CD4-positive, alpha-beta T cell (primary cell): ENCODE data around the gene ZNRF3. TPM values are rescaled to one million over a fixed set of nuclear protein-coding genes. Genes with fewer than 3 reads are reported as not detected.
"Not testable (repeated sequence)": the region's sequence is repeated elsewhere in the genome, so short reads cannot be mapped to it uniquely, and the experiment has no call there.

ENCODE experiments used
- ATAC-seq: fragments of 200-7000 bp; cut with Tn5 transposase; one replicate; pipeline ENCODE4 v1.10.0; 2022; ENCODE audit warnings: mild to moderate bottlenecking; ENCODE audit not compliant: poor library complexity
- CTCF ChIA-PET: fragments of 350-600 bp; sonication (Branson Sonifier 250); formaldehyde crosslinking; loops from one replicate; lab custom pipeline; 2021; ENCODE audit warnings: antibody characterized with exemption, inconsistent platforms; lab: Charles Lee
- POLR2A ChIA-PET: fragments of 350-600 bp; sonication (Branson Sonifier 250); formaldehyde crosslinking; loops from one replicate; lab custom pipeline; 2021; ENCODE audit warnings: antibody characterized with exemption, inconsistent platforms; lab: Charles Lee
- DNase-seq, 14 experiments: peaks; one replicate each; pipeline ENCODE4 v3.0.0-alpha.2; 2013 to 2020; ENCODE audit warnings: mixed read lengths in 2 of 14
- H3K27ac ChIP-seq, 2 donors: one replicate each; pipeline versions ENCODE4 v1.5.1 to v1.7.0; 2013; ENCODE audit warnings: low read length in 2 of 2, low read depth in 1 of 2, mild to moderate bottlenecking in 1 of 2
- H3K27me3 ChIP-seq, 2 experiments: 1 replicate in 1 of 2; 2 replicates in 1 of 2; pipeline versions ENCODE4 v1.6.1 to v1.7.0; 2013; ENCODE audit warnings: low read length in 2 of 2, control low read depth in 1 of 2, mild to moderate bottlenecking in 1 of 2, moderate library complexity in 1 of 2; ENCODE audit not compliant: insufficient read depth in 2 of 2, control insufficient read depth in 1 of 2
- H3K36me3 ChIP-seq: one replicate; pipeline ENCODE4 v1.6.1; 2013; ENCODE audit warnings: low read length, control low read depth; ENCODE audit not compliant: insufficient read depth
- H3K4me1 ChIP-seq: one replicate; pipeline ENCODE4 v1.6.1; 2013; ENCODE audit warnings: low read length, control low read depth; ENCODE audit not compliant: insufficient read depth
- H3K4me3 ChIP-seq: one replicate; pipeline ENCODE4 v1.5.1; 2013; ENCODE audit warnings: mild to moderate bottlenecking, low read length, moderate library complexity
- H3K9me3 ChIP-seq, 2 experiments: 1 replicate in 1 of 2; 2 replicates in 1 of 2; pipeline versions ENCODE4 v1.6.1 to v1.7.0; 2013; ENCODE audit warnings: low read length in 2 of 2, mild to moderate bottlenecking in 2 of 2, control low read depth in 1 of 2, moderate library complexity in 1 of 2; ENCODE audit not compliant: control insufficient read depth in 1 of 2, insufficient read depth in 1 of 2
- H3K27ac Mint-ChIP-seq: one replicate; pipeline ENCODE4 v1.8.0; 2020; ENCODE audit warnings: mixed read lengths
- H3K27me3 Mint-ChIP-seq: one replicate; pipeline ENCODE4 v1.8.0; 2021; ENCODE audit warnings: mixed read lengths
- H3K36me3 Mint-ChIP-seq: one replicate; pipeline ENCODE4 v1.8.0; 2021; ENCODE audit warnings: low read depth, mixed read lengths
- H3K4me1 Mint-ChIP-seq: one replicate; pipeline ENCODE4 v1.8.0; 2021; ENCODE audit warnings: low read depth, mixed read lengths
- H3K4me3 Mint-ChIP-seq: one replicate; pipeline ENCODE4 v1.8.0; 2020; ENCODE audit warnings: mild to moderate bottlenecking, mixed read lengths
- H3K9me3 Mint-ChIP-seq: one replicate; pipeline ENCODE4 v1.8.0; 2020; ENCODE audit warnings: mixed read lengths
- CTCF ChIP-seq: fragments of 200-600 bp; IDR thresholded peaks from one replicate; pipeline ENCODE4 v1.8.0; 2022; ENCODE audit warnings: antibody characterized with exemption, mild to moderate bottlenecking
- intact Hi-C, 2 experiments: fragments of 100-400 bp; cut with DNase I in 1 of 2; cut with micrococcal nuclease in 1 of 2; formaldehyde crosslinking; loops; one replicate each; pipeline versions ENCODE4 v1.15.1 to v1.9.0; 2023 to 2025; cut with DNase I, micrococcal nuclease
- total RNA-seq, 174 experiments: library from RNA in 2 of 174; stranded (reverse) in 2 of 174; gene quantifications; one replicate each; pipeline ENCODE4 v1.2.3 and lab custom pipeline; 2021 to 2026

The ZNRF3 gene
- total RNA-seq, 2 experiments from 2014 or later = 0.38 to 0.61 TPM

DNA sequence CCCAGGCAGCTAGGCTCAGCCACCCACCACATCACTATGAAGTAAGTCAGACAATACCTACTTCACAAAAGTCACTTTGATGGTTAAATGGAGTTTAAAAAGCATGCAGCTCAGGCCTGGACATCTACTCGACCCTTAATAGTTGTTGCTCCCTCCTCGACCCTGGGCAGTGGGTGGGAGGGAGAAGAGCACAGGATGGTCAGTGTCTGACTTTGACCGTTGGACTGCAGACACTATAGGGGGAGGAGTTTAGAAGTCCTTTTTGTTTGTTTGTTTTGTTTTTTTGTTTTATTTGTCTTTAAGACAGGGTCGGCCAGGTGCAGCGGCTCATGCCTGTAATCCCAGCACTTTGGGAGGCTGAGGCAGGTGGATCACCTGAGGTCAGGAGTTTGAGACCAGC is 44.4 kb upstream of the ZNRF3 start:
- CTCF ChIA-PET = interaction anchor here (1.4 kb wide), 1 partner anchor 10 kb away, joined by 5 read pairs; no protein-coding TSS in a partner anchor
- intact Hi-C loops = loop anchor here in 1 of 2 experiments (10.0 kb wide), 1 partner anchor 814 kb away; no protein-coding TSS in a partner anchor
- H3K27ac Mint-ChIP-seq = no peak overlapping the region
- ATAC-seq = no peak
- no peaks in the 10 kb centered on the region for H3K9me3 Mint-ChIP-seq
- no peak for TF ChIP-seq CTCF
- Histone ChIP-seq H3K27me3 (no peaks in the 10 kb centered on the region), H3K4me3 (no peak overlapping the region), H3K36me3 (no peaks in the 10 kb centered on the region), H3K4me1 (no peaks in the 10 kb centered on the region), H3K27ac (no peak overlapping the region), H3K9me3 (no peaks in the 10 kb centered on the region)
- no peaks in the 10 kb centered on the region for H3K27me3 Mint-ChIP-seq
- peaks cover 3% of the 10 kb centered on the region for H3K36me3 Mint-ChIP-seq
- no peak overlapping the region for H3K4me3 Mint-ChIP-seq
- DNase-seq = no peak
- POLR2A ChIA-PET = interaction anchor here (0.6 kb wide), 1 partner anchor 234 kb away, joined by 5 read pairs; no protein-coding TSS in a partner anchor
- no peaks in the 10 kb centered on the region for H3K4me1 Mint-ChIP-seq

DNA sequence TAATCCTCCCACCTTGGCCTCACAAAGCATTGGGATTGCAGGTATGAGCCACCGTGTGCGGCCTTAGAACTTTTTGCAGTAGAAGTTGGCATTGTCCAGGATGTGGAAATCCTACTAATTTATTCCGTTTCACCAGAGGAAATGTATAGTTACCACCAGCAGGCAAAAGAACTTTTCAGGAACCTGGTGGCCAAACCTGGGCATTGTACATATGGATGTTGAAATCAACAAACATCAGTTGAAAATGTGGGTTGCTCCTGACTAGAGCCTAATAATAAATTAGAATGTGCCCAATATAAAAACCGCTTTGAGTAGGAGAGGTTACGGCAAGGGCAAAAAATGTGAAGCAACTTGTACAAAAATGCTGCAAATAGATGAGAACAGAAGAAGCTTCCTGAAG is 42.3 kb upstream of the ZNRF3 start:
- no peak for TF ChIP-seq CTCF
- ChIA-PET CTCF (no interaction called here), POLR2A (no interaction called here)
- H3K27me3 Mint-ChIP-seq = no peaks in the 10 kb centered on the region
- Histone ChIP-seq H3K4me3 (no peak overlapping the region), H3K27ac (no peak overlapping the region), H3K9me3 (peaks cover under 1% of the 10 kb centered on the region in 2 experiments), H3K36me3 (no peaks in the 10 kb centered on the region), H3K27me3 (no peaks in the 10 kb centered on the region), H3K4me1 (no peaks in the 10 kb centered on the region)
- DNase-seq (no peak), ATAC-seq (no peak)
- no peaks in the 10 kb centered on the region for H3K4me1 Mint-ChIP-seq
- H3K4me3 Mint-ChIP-seq = no peak overlapping the region
- intact Hi-C loops = no loop called here
- H3K27ac Mint-ChIP-seq = no peak overlapping the region
- no peaks in the 10 kb centered on the region for H3K36me3 Mint-ChIP-seq
- H3K9me3 Mint-ChIP-seq = no peaks in the 10 kb centered on the region

GRCh38 chr22:28843633-28844032 is 39.7 kb upstream of the ZNRF3 start:
- no peak overlapping the region for H3K4me3 ChIP-seq
- DNase-seq = no peak
- H3K4me1 ChIP-seq = no peaks in the 10 kb centered on the region
- H3K36me3 Mint-ChIP-seq = no peaks in the 10 kb centered on the region
- peaks cover 13 to 20% of the 10 kb centered on the region in 2 experiments for H3K9me3 ChIP-seq
- CTCF ChIA-PET = no interaction called here
- H3K36me3 ChIP-seq = no peaks in the 10 kb centered on the region
- no peak for TF ChIP-seq CTCF
- POLR2A ChIA-PET = no interaction called here
- no peaks in the 10 kb centered on the region for H3K4me1 Mint-ChIP-seq
- intact Hi-C loops = no loop called here
- H3K27me3 Mint-ChIP-seq = no peaks in the 10 kb centered on the region
- no peak overlapping the region for H3K4me3 Mint-ChIP-seq
- H3K27me3 ChIP-seq = no peaks in the 10 kb centered on the region
- peaks cover 6% of the 10 kb centered on the region for H3K9me3 Mint-ChIP-seq
- no peak for ATAC-seq
- no peak overlapping the region for H3K27ac ChIP-seq
- H3K27ac Mint-ChIP-seq = no peak overlapping the region

DNA sequence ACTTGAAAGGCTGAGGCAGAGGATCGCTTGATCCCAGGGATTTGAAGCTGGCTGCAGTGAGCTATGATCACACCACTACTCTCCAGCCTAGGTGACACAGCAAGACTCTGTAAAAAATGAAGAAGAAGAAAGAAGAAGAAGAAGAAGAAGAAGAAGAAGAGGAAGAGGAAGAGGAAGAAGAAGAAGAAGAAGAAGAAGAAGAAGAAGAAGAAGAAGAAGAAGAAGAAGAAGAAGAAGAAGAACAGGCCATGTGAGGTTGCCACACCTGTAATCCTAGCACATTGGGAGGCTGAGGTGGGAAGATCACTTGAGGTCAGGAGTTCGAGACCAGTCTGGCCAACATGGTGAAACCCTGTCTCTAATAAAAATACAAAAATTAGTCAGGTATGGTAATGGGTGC is 39.1 kb upstream of the ZNRF3 start:
- intact Hi-C loops, H3K27ac ChIP-seq, H3K36me3 Mint-ChIP-seq, H3K4me1 ChIP-seq, H3K27me3 Mint-ChIP-seq, CTCF ChIA-PET, H3K4me3 Mint-ChIP-seq, H3K36me3 ChIP-seq, H3K27ac Mint-ChIP-seq, POLR2A ChIA-PET, H3K4me3 ChIP-seq, H3K4me1 Mint-ChIP-seq, H3K9me3 Mint-ChIP-seq, DNase-seq, ATAC-seq, H3K27me3 ChIP-seq: not testable (repeated sequence)
- peaks cover 13 to 22% of the 10 kb centered on the region in 2 experiments for H3K9me3 ChIP-seq
